IPS DF 6.9 (cell line): Measurements from ENCODE around the gene OR1F1.
"Not testable (repeated sequence)": the region's sequence is repeated elsewhere in the genome, so short reads cannot be mapped to it uniquely, and the experiment has no call there.

Experiments used
- DNase-seq: peaks from one replicate; pipeline ENCODE4 v3.0.0-alpha.2; 2013; ENCODE audit warnings: low read depth, low spot score
- H3K27ac ChIP-seq: one replicate; pipeline ENCODE4 v1.5.1; 2013; ENCODE audit warnings: low read length, control low read depth
- H3K27me3 ChIP-seq: 2 replicates; pipeline ENCODE4 v1.6.1; 2013; ENCODE audit warnings: mild to moderate bottlenecking, low read length; ENCODE audit not compliant: control insufficient read depth, insufficient read depth
- H3K36me3 ChIP-seq: 2 replicates; pipeline ENCODE4 v1.6.1; 2013; ENCODE audit warnings: low read length; ENCODE audit not compliant: control insufficient read depth, insufficient read depth
- H3K4me1 ChIP-seq: 2 replicates; pipeline ENCODE4 v1.6.1; 2013; ENCODE audit warnings: low read length; ENCODE audit not compliant: control insufficient read depth, insufficient read depth
- H3K4me3 ChIP-seq: 2 replicates; pipeline ENCODE4 v1.5.1; 2013; ENCODE audit warnings: mild to moderate bottlenecking, low read length
- H3K9me3 ChIP-seq: 2 replicates; pipeline ENCODE4 v1.6.1; 2013; ENCODE audit warnings: low read length, inconsistent platforms; ENCODE audit not compliant: control insufficient read depth, insufficient read depth
- WGBS: extraction: QIAGEN DNeasy Blood & Tissue Kit; methylation state at CpG from one replicate; pipeline ENCODE4 v1.1.7; 2013; ENCODE audit warnings: mixed read lengths, missing lambda C conversion rate; ENCODE audit not compliant: insufficient read length, insufficient coverage; 5-methylcytosine and 5-hydroxymethylcytosine counted together

OR1F1 gene

DNA sequence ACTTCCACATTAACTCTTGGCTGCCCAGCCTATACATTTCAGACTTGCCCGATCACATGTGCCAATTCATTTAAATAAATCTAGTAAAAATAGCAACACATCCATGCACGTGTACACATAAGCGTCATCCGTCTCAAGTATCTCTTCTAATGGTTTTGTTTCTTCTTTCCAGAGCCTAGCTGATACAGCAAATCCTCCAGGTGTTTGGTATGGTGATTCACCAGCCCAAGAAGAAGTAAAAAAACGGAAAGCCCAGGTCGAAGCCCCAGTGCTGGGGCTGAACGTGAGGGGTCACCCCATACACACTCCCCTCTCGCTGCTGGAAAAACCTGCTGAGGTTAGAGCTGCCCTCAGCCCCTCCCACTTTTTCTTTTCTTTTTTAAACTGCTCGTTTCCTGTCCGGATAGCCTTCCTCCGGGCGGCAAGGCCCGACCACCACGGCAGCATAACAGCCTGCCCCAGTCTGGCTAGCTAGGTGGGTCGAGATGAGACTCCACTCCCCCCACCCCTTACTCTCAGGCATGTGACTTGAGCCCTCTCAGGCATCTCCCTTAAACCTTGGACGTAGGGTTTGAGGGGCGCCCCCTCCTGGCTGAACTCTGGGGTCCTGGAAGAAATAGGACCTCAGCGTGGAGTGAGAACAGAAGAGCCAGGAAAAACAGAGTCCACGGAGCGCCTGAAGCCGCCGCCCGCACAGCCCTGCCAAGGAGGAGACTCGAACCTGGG is 13.9 kb upstream of the OR1F1 start:
- no CpG with 5 or more reads among the region's 24 CpGs for WGBS

DNA sequence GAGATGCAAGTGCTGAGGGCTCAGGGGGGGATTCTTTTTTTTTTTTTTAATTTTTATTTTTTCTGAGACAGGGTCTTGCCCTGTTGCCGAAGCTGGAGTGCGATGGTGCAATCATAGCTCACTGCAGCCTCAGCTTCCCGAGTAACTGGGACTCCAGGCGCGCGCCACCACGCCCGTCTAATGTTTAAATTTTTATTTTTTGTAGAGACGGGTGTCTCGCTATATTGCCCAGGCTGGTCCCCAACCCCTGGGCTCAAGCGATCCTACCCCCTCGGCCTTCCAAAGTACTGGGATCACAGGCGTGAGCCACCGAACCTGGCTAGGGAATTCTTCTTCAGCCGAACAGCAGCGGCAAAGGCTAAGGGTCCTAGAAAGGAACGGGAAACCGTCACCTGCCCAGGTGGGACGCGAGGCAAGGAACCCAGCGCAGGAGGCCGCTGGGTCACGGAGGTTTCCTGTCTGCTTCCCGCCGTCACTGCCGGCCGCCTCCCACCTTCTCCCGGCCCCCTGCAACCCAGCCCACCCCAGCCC is 13.3 kb upstream of the OR1F1 start:
- H3K27me3 ChIP-seq: no peaks in the 10 kb centered on the region
- H3K4me3 ChIP-seq: peak overlapping the region; percentile 49; the same call in 1 of the 2 replicates
- WGBS: no CpG with 5 or more reads among the region's 28 CpGs
- H3K27ac ChIP-seq: no peak overlapping the region
- no peaks in the 10 kb centered on the region for H3K4me1 ChIP-seq
- DNase-seq: no peak
- no peaks in the 10 kb centered on the region for H3K36me3 ChIP-seq
- H3K9me3 ChIP-seq: no peaks in the 10 kb centered on the region

More for the DNA sequence above, 13.9 kb upstream of the OR1F1 start:
- H3K36me3 ChIP-seq: no peaks in the 10 kb centered on the region
- peak overlapping the region; percentile 35; the same call in 1 of the 2 replicates for H3K4me3 ChIP-seq
- H3K27ac ChIP-seq: no peak overlapping the region
- no peak for DNase-seq
- H3K4me1 ChIP-seq: no peaks in the 10 kb centered on the region
- no peaks in the 10 kb centered on the region for H3K27me3 ChIP-seq
- no peaks in the 10 kb centered on the region for H3K9me3 ChIP-seq

DNA sequence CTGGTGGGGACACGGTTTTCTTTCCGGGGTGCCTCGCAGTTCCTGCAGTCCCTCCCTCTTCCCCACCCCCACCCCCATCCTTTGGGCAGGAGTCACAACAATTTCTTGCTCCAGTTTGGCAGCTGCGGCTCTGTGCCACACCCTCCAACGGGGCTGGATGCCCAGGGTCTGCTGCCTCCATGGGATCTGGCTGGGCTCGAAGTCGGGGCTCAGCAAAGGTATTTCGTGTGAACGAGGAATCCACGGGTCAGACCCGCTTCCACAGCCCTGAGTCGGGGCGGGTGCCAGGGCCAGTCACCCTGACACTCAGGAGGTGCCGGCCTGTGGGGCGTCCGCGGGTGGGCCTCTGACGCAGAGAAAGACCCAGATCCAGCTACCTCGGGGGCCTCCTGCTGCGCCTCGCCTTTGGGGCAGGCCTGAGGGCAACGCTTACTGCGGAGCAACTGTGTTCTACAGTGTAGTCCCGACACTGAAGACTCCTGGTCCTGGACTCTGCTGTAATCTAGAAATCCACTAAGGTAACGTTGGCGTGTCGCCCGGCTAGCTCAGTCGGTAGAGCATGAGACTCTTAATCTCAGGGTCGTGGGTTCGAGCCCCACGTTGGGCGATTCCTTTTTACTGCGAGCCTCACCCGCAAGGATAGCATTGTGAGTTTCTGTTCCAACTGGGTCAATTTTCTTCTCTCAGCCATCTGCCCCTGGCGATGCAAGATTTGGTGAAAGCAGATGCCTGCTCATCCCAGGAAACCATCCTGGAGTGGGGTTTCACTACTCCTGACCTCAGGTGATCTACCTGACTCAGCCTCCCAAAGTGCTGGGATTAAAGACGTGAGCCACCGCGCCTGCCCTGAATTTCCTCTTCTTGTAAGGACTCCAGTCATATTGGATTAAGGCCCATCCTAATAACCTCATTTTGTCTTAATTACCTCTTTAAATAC is 12.6 kb upstream of the OR1F1 start:
- H3K9me3 ChIP-seq: no peaks in the 10 kb centered on the region
- WGBS: no CpG with 5 or more reads among the region's 39 CpGs

DNA sequence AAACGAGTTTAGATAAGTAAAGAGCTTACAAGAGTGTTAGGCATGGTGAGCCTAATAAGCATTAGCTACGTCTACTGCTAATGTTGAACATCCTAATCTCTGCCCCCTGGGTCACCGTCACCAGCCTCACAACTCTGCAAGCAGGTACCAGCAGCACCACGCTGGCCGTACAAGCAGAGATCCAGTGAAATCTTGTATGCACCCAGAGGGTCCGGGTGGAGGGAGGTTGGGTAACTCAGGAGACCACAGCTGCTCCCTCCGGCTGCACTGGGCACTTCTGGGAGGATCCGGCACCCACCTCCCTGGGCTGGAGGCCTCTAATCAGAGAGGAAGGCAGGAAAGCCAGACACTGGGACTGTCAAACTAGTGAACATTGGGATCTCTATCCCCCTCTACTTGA is 8.4 kb upstream of the OR1F1 start:
- WGBS: 100% methylated on average over 1 of the region's 8 CpGs
- Histone ChIP-seq H3K27ac (no peak overlapping the region), H3K4me1 (no peaks in the 10 kb centered on the region), H3K36me3 (no peaks in the 10 kb centered on the region), H3K4me3 (no peak overlapping the region), H3K9me3 (no peaks in the 10 kb centered on the region), H3K27me3 (no peaks in the 10 kb centered on the region)
- DNase-seq: no peak

More for the DNA sequence above, 12.6 kb upstream of the OR1F1 start:
- Histone ChIP-seq H3K27me3 (no peaks in the 10 kb centered on the region), H3K4me3 (peak overlapping the region; percentile 49; the same call in 1 of the 2 replicates), H3K27ac (no peak overlapping the region), H3K36me3 (no peaks in the 10 kb centered on the region), H3K4me1 (no peaks in the 10 kb centered on the region)
- no peak for DNase-seq

DNA sequence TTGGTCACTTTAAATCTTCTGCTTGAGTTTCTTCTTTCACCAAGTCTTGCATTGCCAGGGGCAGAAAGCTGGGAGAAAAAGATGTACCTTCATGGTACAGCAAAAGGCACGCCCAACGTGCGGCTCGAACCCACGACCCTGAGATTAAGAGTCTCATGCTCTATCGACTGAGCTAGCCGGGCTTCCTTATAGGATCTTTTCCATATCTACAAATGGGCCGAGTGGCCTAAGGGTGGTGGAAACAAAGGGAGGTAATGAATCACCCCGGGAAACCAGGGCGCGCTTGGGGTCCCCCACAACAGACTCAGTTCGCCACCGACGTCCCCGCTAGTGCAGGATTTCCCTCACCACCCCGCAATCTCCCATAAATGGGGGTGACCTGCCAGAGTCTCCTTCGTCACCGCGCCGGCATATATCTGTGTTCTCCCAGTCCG is 7.5 kb upstream of the OR1F1 start:
- WGBS: no CpG with 5 or more reads among the region's 21 CpGs
- no peaks in the 10 kb centered on the region for H3K4me1 ChIP-seq
- peak overlapping the region; percentile 53; the same call in 1 of the 2 replicates for H3K4me3 ChIP-seq
- no peaks in the 10 kb centered on the region for H3K27me3 ChIP-seq
- no peak for DNase-seq
- no peaks in the 10 kb centered on the region for H3K36me3 ChIP-seq
- H3K27ac ChIP-seq: no peak overlapping the region
- no peaks in the 10 kb centered on the region for H3K9me3 ChIP-seq

DNA sequence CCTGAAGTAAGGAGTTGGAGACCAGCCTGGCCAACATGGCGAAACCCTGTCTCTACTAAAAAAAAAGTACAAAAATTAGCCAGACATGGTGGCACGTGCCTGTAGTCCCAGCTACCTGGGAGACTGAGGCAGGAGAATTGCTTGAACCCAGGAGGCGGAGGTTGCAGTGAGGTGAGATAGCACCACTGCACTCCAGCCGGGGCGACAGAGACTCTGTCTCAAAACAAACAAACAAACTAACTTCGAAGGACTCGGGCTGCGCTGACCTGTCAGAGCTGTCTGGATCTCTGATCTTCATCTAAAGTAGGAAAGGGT is 5.8 kb upstream of the OR1F1 start:
- not testable (repeated sequence) for H3K4me1 ChIP-seq, H3K27me3 ChIP-seq, H3K36me3 ChIP-seq, H3K27ac ChIP-seq, H3K4me3 ChIP-seq, H3K9me3 ChIP-seq, DNase-seq
- WGBS: no CpG with 5 or more reads among the region's 8 CpGs

DNA sequence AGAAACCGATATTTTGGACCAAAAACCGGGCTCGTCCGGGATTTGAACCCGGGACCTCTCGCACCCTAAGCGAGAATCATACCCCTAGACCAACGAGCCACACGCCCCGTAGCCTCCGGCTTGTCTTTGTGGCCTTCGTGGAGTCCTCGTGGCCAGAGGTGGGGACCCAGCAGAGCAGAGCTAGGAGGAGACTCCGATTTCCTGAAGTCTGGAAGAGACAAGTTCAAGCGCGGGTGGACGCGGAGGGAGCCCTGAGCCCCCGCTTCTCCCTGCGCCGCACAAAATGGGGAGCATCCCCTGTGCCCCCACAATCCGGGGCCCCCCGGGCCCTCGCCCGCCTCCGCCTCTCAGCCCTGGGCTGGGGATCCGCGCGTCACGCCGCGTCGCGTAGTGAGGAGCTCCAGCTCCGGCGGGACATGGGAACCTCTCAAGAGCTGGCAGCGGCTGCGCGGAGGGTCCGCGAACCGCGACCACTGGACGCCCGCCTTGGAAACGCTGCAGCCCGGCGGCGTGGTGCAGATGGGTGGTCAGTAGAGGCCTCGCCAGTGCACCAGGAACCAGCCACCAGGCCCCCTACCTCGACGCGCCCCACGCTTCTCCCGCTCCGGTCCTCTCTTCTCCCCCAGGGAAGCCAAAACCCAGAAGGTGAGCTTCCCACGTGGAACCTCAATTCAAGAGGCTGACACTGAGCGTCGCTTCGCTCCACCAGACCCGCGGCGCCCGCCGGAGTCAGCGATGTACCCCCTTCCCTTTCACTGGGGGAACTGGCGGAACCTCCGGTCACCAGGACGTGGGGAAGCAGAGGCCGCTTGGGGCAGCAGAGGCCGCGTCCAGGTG is 5.2 kb upstream of the OR1F1 start:
- Histone ChIP-seq H3K4me1 (no peaks in the 10 kb centered on the region), H3K36me3 (no peaks in the 10 kb centered on the region), H3K27ac (no peak overlapping the region), H3K27me3 (no peaks in the 10 kb centered on the region), H3K9me3 (no peaks in the 10 kb centered on the region), H3K4me3 (peak overlapping the region; percentile 85)
- no peak for DNase-seq
- no CpG with 5 or more reads among the region's 72 CpGs for WGBS

DNA sequence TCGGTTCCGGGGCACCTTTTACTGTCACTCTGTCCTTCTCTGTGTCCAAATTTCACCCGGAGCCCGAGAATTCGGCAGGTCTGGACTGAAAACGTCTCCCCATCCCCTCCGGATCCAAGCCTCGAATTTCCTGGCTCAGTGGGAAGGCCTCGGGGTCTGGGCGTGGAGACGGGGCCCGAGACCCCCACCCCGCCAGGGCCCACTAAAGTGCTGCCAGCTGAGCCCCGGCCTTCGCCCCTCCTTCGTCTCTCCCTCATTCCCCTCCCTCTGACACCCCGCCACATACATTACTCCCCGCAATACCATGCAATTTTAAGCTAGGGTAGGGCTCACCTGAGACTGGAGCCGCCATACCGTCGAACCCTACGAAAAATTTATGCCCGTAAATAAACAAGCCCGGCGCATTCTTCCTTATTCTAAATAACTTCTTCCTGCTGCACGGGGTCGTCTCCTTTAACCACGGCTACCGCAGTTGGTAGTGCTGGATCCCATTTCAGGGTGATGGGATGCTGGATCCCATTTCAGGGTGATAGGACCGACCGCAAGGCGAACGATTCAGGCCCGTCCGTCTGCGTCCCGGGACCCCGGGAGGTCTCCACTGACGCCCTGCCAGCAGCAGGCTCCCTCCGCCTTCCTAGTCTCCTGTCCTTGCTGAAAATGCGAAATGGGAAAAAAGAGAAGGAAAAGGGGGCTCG is 4.4 kb upstream of the OR1F1 start:
- no peak for DNase-seq
- no peaks in the 10 kb centered on the region for H3K27me3 ChIP-seq
- no peak overlapping the region for H3K27ac ChIP-seq
- no peaks in the 10 kb centered on the region for H3K36me3 ChIP-seq
- H3K9me3 ChIP-seq: no peaks in the 10 kb centered on the region
- H3K4me3 ChIP-seq: peak overlapping the region; percentile 85
- no peaks in the 10 kb centered on the region for H3K4me1 ChIP-seq
- no CpG with 5 or more reads among the region's 42 CpGs for WGBS

DNA sequence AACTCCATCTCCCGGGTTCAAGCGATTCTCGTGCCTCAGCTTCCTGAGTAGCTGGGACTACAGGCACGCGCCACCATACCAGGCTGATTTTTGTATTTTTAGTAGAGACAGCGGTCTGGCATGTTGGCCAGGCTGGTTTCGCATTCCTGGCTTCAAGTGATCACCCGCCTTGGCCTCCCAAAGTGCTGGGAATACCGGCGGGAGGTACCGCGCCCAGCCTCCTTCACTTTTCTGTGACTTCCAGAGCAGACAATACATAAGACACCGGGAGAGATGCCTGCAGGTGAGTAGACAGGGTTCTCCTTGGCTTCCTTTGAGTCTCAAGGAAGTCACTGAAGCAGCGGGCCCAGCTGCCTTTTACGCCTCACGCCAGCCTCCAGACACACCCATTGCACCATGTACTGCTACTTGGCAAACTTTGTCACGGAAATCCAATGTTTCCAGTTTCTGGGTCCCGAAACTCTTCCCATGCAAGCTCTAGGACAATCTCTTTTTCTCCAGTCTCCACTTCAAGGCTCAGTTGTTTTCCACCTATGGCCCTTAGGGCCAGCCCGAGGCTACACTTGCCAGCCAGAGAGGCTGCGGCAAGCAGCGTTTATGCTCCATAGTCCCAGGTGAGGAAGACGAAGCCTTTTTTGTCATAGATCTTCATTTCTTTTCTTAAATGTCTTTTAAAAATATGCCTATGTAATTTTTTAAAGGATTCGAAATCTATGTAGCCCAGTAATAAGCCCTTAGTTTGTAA is 886 bp upstream of the OR1F1 start:
- DNase-seq: no peak
- H3K9me3 ChIP-seq: no peaks in the 10 kb centered on the region
- peaks cover 7% of the 10 kb centered on the region for H3K27me3 ChIP-seq
- no CpG with 5 or more reads among the region's 23 CpGs for WGBS
- H3K27ac ChIP-seq: no peak overlapping the region
- H3K4me3 ChIP-seq: no peak overlapping the region
- 0 out of 2 replicates have a peak, but pooled peaks cover 2% of the 10 kb centered on the region for H3K4me1 ChIP-seq
- no peaks in the 10 kb centered on the region for H3K36me3 ChIP-seq
